H1 (cell line): ENCODE results near the gene PHOSPHO2. TPM values are rescaled to one million over a fixed set of nuclear protein-coding genes. Genes with fewer than 3 reads are reported as not detected.

Experiments
- CTCF ChIA-PET: fragments of 300-600 bp; sonication (Branson Sonifier 250); formaldehyde crosslinking; loops from one replicate; lab custom pipeline; 2021; ENCODE audit not compliant: partially characterized antibody; lab: Charles Lee
- POLR2A ChIA-PET: fragments of 300-600 bp; sonication (Branson Sonifier 250); formaldehyde crosslinking; loops from one replicate; lab custom pipeline; 2021; ENCODE audit warnings: inconsistent platforms; ENCODE audit not compliant: partially characterized antibody; lab: Charles Lee
- DNase-seq, 2 experiments: peaks; one replicate each; pipeline versions ENCODE4 v3.0.0 to v3.0.0-alpha.2; 2010 to 2022; ENCODE audit warnings: low spot score in 2 of 2, low read depth in 1 of 2, mixed read lengths in 1 of 2
- FAIRE-seq: peaks from 2 replicates; lab custom pipeline; 2011; peaks lifted over from hg19 to GRCh38; lab: Jason Lieb, UNC
- H2AFZ ChIP-seq: 2 replicates; pipeline ENCODE4 v1.8.1; 2012; ENCODE audit warnings: low read length, inconsistent platforms
- H2AK5ac ChIP-seq: 2 replicates; pipeline ENCODE4 v1.6.1; 2013; ENCODE audit warnings: low read depth, low read length
- H2BK120ac ChIP-seq: replicated peaks from 2 replicates; pipeline ENCODE3; 2013; ENCODE audit warnings: low read depth, low read length, inconsistent platforms
- H2BK12ac ChIP-seq: 2 replicates; pipeline ENCODE4 v1.6.1; 2013; ENCODE audit warnings: low read depth, low read length
- H2BK15ac ChIP-seq: 2 replicates; pipeline ENCODE4 v1.6.1; 2013; ENCODE audit warnings: low read length
- H2BK20ac ChIP-seq: 2 replicates; pipeline ENCODE4 v1.6.1; 2013; ENCODE audit warnings: low read length
- H2BK5ac ChIP-seq: 2 replicates; pipeline ENCODE4 v1.6.1; 2013; ENCODE audit warnings: low read depth, low read length
- H3K14ac ChIP-seq: 2 replicates; pipeline ENCODE4 v1.6.1; 2013; ENCODE audit warnings: inconsistent platforms; ENCODE audit not compliant: insufficient read length
- H3K18ac ChIP-seq: 2 replicates; pipeline ENCODE4 v1.6.1; 2013; ENCODE audit warnings: low read length; ENCODE audit errors: extremely low read depth
- H3K23ac ChIP-seq: 2 replicates; pipeline ENCODE4 v1.6.1; 2013; ENCODE audit warnings: inconsistent platforms; ENCODE audit not compliant: insufficient read length
- H3K23me2 ChIP-seq: 2 replicates; pipeline ENCODE4 v1.6.1; 2013; ENCODE audit warnings: low read depth, low read length
- H3K27ac ChIP-seq: 2 replicates; pipeline ENCODE4 v1.6.1; 2011; ENCODE audit warnings: low read depth, low read length, inconsistent platforms
- H3K27me3 ChIP-seq, 4 experiments: replicated peaks in 1 of 4; 1 replicate in 1 of 4; 2 replicates in 3 of 4; pipeline versions ENCODE4 v1.6.1 to v1.8.1; 2011 to 2013; ENCODE audit warnings: low read length in 3 of 4, mild to moderate bottlenecking in 3 of 4, inconsistent platforms in 2 of 4, mixed read lengths in 2 of 4, moderate library complexity in 1 of 4; ENCODE audit not compliant: control insufficient read depth in 3 of 4, insufficient read depth in 3 of 4; ENCODE audit errors: extremely low read depth in 1 of 4
- H3K36me3 ChIP-seq, 4 experiments: 2 replicates each; pipeline versions ENCODE4 v1.6.1 to v1.8.1; 2011 to 2013; ENCODE audit warnings: mild to moderate bottlenecking in 4 of 4, low read length in 3 of 4, moderate library complexity in 2 of 4, control low read depth in 1 of 4, inconsistent platforms in 1 of 4; ENCODE audit not compliant: insufficient read depth in 4 of 4, control insufficient read depth in 2 of 4
- H3K4ac ChIP-seq: replicated peaks from 2 replicates; pipeline ENCODE3; 2013; ENCODE audit warnings: low read length, low read depth, mixed read lengths, inconsistent platforms; ENCODE audit not compliant: insufficient read length
- H3K4me1 ChIP-seq, 4 experiments: replicated peaks in 1 of 4; 1 replicate in 1 of 4; 2 replicates in 3 of 4; pipeline versions ENCODE4 v1.6.1 to v1.8.1; 2011 to 2013; ENCODE audit warnings: low read length in 3 of 4, inconsistent platforms in 2 of 4, mixed read lengths in 1 of 4; ENCODE audit not compliant: insufficient read depth in 4 of 4, control insufficient read depth in 3 of 4
- H3K4me2 ChIP-seq, 2 experiments: 2 replicates each; pipeline versions ENCODE4 v1.6.1 to v1.8.1; 2011 to 2013; ENCODE audit warnings: low read depth in 2 of 2, low read length in 2 of 2, control low read depth in 1 of 2, inconsistent platforms in 1 of 2, mild to moderate bottlenecking in 1 of 2; ENCODE audit not compliant: insufficient read depth in 1 of 2
- H3K4me3 ChIP-seq, 4 experiments: fragments of 200-600, 300-600 bp in 1 of 4; sonication (generic), shearing (Covaris generic), sonication (Bioruptor Twin) in 1 of 4; 2 replicates each; pipeline versions ENCODE4 v1.5.1 to v1.8.1; 2011 to 2016; ENCODE audit warnings: low read length in 4 of 4, low read depth in 3 of 4, control low read depth in 2 of 4, inconsistent platforms in 2 of 4, mild to moderate bottlenecking in 2 of 4, mixed read lengths in 1 of 4, moderate library complexity in 1 of 4; ENCODE audit not compliant: insufficient read depth in 2 of 4; ENCODE audit errors: extremely low read depth in 1 of 4
- H3K56ac ChIP-seq: replicated peaks from 2 replicates; pipeline ENCODE3; 2013; ENCODE audit warnings: low read depth, mild to moderate bottlenecking, mixed read lengths, low read length, inconsistent platforms; ENCODE audit not compliant: insufficient read length
- H3K79me1 ChIP-seq: 2 replicates; pipeline ENCODE4 v1.6.1; 2013; ENCODE audit warnings: low read depth, low read length, control low read depth
- H3K79me2 ChIP-seq, 2 experiments: 2 replicates each; pipeline versions ENCODE4 v1.6.1 to v1.8.1; 2012 to 2013; ENCODE audit warnings: low read length in 2 of 2, mild to moderate bottlenecking in 2 of 2, inconsistent platforms in 1 of 2; ENCODE audit not compliant: insufficient read depth in 2 of 2, control insufficient read depth in 1 of 2
- H3K9ac ChIP-seq, 4 experiments: replicated peaks in 1 of 4; 1 replicate in 1 of 4; 2 replicates in 3 of 4; pipeline versions ENCODE4 v1.6.1 to v1.8.1; 2011 to 2013; ENCODE audit warnings: low read depth in 3 of 4, low read length in 3 of 4, control low read depth in 2 of 4, mild to moderate bottlenecking in 2 of 4, moderate library complexity in 2 of 4, inconsistent platforms in 1 of 4; ENCODE audit errors: extremely low read depth in 1 of 4
- H3K9me3 ChIP-seq, 2 experiments: 2 replicates each; pipeline versions ENCODE4 v1.6.1 to v1.8.1; 2012 to 2013; ENCODE audit warnings: mild to moderate bottlenecking in 2 of 2, moderate library complexity in 2 of 2, control low read depth in 1 of 2, inconsistent platforms in 1 of 2, low read depth in 1 of 2, low read length in 1 of 2, mixed read lengths in 1 of 2; ENCODE audit not compliant: insufficient read depth in 2 of 2
- H4K20me1 ChIP-seq, 2 experiments: replicated peaks in 1 of 2; 2 replicates each; pipeline versions ENCODE3 to v1.8.1; 2011 to 2013; ENCODE audit warnings: inconsistent platforms in 2 of 2, low read length in 2 of 2, mild to moderate bottlenecking in 1 of 2; ENCODE audit not compliant: insufficient read depth in 2 of 2, control insufficient read depth in 1 of 2
- H4K5ac ChIP-seq: 2 replicates; pipeline ENCODE4 v1.6.1; 2013; ENCODE audit warnings: low read length, low read depth, mixed read lengths, inconsistent platforms; ENCODE audit not compliant: insufficient read length
- H4K8ac ChIP-seq: 2 replicates; pipeline ENCODE4 v1.8.0; 2013; ENCODE audit warnings: mild to moderate bottlenecking, moderate library complexity, low read length, inconsistent platforms; ENCODE audit not compliant: insufficient read depth; ENCODE audit errors: extremely low read depth
- H4K91ac ChIP-seq: replicated peaks from 2 replicates; pipeline ENCODE3; 2013; ENCODE audit warnings: low read length, mixed read lengths, inconsistent platforms; ENCODE audit not compliant: insufficient read length
- KDM1A ChIP-seq: fragments of 200-600, 300-600 bp; sonication (generic); IDR thresholded peaks from 2 replicates; pipeline ENCODE4 v1.7.1; 2016; ENCODE audit warnings: mild to moderate bottlenecking, low read length, borderline replicate concordance
- POLR2A ChIP-seq, 2 experiments: IDR thresholded peaks; 1 replicate in 1 of 2; 2 replicates in 1 of 2; pipeline ENCODE4 v1.6.1; 2011; ENCODE audit warnings: low read depth in 2 of 2, low read length in 2 of 2, mild to moderate bottlenecking in 2 of 2; ENCODE audit errors: control extremely low read depth in 1 of 2
- WGBS, 2 experiments: shearing (Covaris generic) in 1 of 2; methylation state at CpG; one replicate each; pipeline versions ENCODE4 v1.1.6 to v1.1.7; 2013 to 2015; ENCODE audit warnings: low lambda C conversion rate in 2 of 2, mixed read lengths in 2 of 2, inconsistent platforms in 1 of 2, low coverage in 1 of 2, missing lambda C conversion rate in 1 of 2; ENCODE audit not compliant: insufficient replicate concordance in 2 of 2, insufficient coverage in 1 of 2, insufficient read length in 1 of 2; ENCODE audit errors: extremely low coverage in 1 of 2, missing lambda C conversion rate in 1 of 2; 5-methylcytosine and 5-hydroxymethylcytosine counted together
- polyA plus RNA-seq, 7 experiments: library from polyadenylated mRNA; depleted of rRNA in 3 of 7; stranded (reverse) in 5 of 7; unstranded in 2 of 7; fragments of >200 nt in 5 of 7; fragments of 200-250 nt in 2 of 7; gene quantifications; 1 replicate in 5 of 7; 2 replicates in 1 of 7; 4 replicates in 1 of 7; pipeline versions ENCODE4 v1.2.1 to v1.2.3, GENCODE V29; 2011 to 2013; ENCODE audit warnings: missing spikeins in 2 of 7, mixed read lengths in 2 of 7
- total RNA-seq: library from RNA; stranded (reverse); fragmentation: NEBNext Ultra II Directional; extraction: Animal tissue kit (Norgen Biotek cat#: 25700); gene quantifications from 2 replicates; pipeline ENCODE4 v1.2.1, GENCODE V29; 2021

PHOSPHO2 gene
- total and polyA plus RNA-seq, 2 of the 8 experiments (the other 6 are each of a cell fraction or from before 2014, with no cell fraction given), result 2.4 to 8.5 TPM

DNA sequence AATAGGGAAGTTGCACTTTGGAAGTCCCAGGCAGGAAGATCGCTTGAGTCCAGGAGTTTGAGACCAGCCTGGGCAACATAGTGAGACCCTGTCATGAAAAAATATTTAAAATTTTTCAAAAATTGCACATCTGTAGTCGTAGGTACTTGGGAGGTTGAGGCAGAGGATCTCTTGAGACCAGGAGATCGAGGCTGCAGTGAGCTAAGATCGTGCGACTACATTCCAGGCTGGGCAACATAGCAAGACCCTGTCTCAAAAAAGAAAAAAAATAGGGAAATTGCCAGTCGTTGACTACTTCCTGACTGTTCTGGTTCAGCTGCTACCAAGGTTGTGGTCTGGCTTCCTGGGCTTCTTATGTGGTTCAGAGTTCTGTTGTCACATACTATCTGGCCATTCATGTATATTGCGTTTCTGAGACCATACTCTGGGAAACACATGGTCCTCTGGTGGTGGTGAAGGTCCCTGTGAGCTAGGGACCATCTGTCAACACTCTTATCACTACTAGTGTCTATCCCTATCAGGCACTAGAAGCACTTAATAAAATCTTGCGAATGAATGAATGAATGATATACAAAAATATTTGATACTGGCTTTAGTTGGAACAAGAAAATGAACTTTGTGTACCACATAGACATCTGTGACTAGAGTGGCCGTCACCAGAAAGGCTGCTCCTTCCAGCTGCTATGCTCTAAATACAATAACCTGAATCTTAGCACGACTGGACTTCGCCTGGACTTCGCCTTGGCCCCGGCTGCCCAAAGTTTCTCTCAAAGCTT is 38.5 kb downstream of the PHOSPHO2 start:
- no peak overlapping the region for H4K91ac ChIP-seq
- no peak overlapping the region for H2AK5ac ChIP-seq
- TF ChIP-seq POLR2A (IDR thresholded peaks at IDR 0.05; ENCODE audit: control extremely low read depth in 1 of 2, low read depth in 2 of 2, low read length in 2 of 2) (no peak), KDM1A (0 out of 2 replicates have a peak, but pooled peaks have one; percentile 30)
- no peak overlapping the region for H2BK20ac ChIP-seq
- H3K79me1 ChIP-seq, result 0 out of 2 replicates have a peak, but pooled peaks cover 3% of the 10 kb centered on the region
- H3K27ac ChIP-seq, result no peak overlapping the region
- peaks cover 0 to 4% (median 1%) of the 10 kb centered on the region in 4 experiments; a peak in 3 of 7 replicates for H3K4me1 ChIP-seq
- POLR2A ChIA-PET, result interaction anchor here (1.5 to 2.9 kb wide), 6 partner anchors 10 to 148 kb away, joined by 3 to 21 read pairs (median 8); partner anchors contain the start of genes CFAP210 and PHOSPHO2
- FAIRE-seq (no peak), DNase-seq (peak in 1 of 2 experiments; percentile 45)
- H3K79me2 ChIP-seq, result peaks cover 6 to 34% of the 10 kb centered on the region in 2 experiments
- no peaks in the 10 kb centered on the region for H3K9me3 ChIP-seq
- H3K23me2 ChIP-seq, result peaks cover 5% of the 10 kb centered on the region; the same call in 1 of the 2 replicates
- peak overlapping the region; percentile 86; the same call in 1 of the 2 replicates for H4K8ac ChIP-seq
- no peak overlapping the region for H3K23ac ChIP-seq
- 75% methylated on average over 13 of the region's 13 CpGs; no CpG with 5 or more reads in 1 of the 2 experiments for WGBS, 2 experiments
- peak overlapping the region; percentile 87 to 100 (median 92) for H3K4me3 ChIP-seq
- H4K5ac ChIP-seq, result peak overlapping the region; percentile 47
- no peak overlapping the region for H3K56ac ChIP-seq
- H3K4ac ChIP-seq, result no peak overlapping the region
- no peak overlapping the region for H3K18ac ChIP-seq
- peak overlapping the region; percentile 98 for H2AFZ ChIP-seq
- peak overlapping the region; percentile 61 to 93 for H3K4me2 ChIP-seq
- 0 out of 2 replicates have a peak overlapping the region, but pooled peaks have one; percentile 53 for H2BK5ac ChIP-seq
- peaks cover 0 to 5% (median 0%) of the 10 kb centered on the region in 4 experiments; a peak in 2 of 7 replicates for H3K27me3 ChIP-seq
- H3K14ac ChIP-seq, result no peak overlapping the region
- CTCF ChIA-PET, result interaction anchor here (1.3 kb wide), 1 partner anchor 20 kb away, joined by 3 read pairs; no protein-coding TSS in a partner anchor
- H2BK120ac ChIP-seq, result no peak overlapping the region
- peaks cover 0 to 4% of the 10 kb centered on the region in 2 experiments for H4K20me1 ChIP-seq
- H2BK12ac ChIP-seq, result 0 out of 2 replicates have a peak overlapping the region, but pooled peaks have one; percentile 89
- peak overlapping the region in 2 of 4 experiments; percentile 87 to 92; a peak in 3 of 7 replicates for H3K9ac ChIP-seq
- no peak overlapping the region; the same call in 1 of the 2 replicates for H2BK15ac ChIP-seq
- H3K36me3 ChIP-seq, result peaks cover 0 to 10% (median 1%) of the 10 kb centered on the region in 4 experiments; a peak in 1 of 8 replicates
